ENCODE results near the gene FABP7. TPM values are rescaled to one million over a fixed set of nuclear protein-coding genes. Genes with fewer than 3 reads are reported as not detected.
"Not testable (repeated sequence)": the region's sequence is repeated elsewhere in the genome, so short reads cannot be mapped to it uniquely, and the experiment has no call there.

Gene FABP7
- total and polyA plus RNA-seq, 8 donors, result 2.8 TPM; not detected in 7

DNA sequence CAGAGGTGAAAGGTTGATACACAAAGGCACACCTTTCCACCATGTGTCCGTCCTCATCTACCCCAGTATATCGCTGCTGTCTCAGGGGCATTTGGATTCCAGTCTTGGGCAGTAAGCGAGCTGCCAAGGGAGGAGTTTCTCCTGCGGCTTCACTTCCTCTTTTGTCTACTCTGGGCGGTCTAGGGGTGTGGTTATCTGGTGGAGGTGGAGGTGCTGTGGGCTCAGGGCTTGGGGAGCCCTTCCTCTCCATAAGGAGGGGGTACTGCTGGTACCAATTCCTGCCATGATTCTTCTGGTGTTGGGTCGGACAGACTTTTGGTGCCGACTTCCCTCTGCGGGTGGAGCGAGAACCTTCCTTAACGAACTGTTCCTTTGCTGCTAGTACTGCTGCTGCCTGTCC is 31.9 kb upstream of the FABP7 start:
- TF ChIP-seq POLR2AphosphoS5 (IDR thresholded peaks at IDR 0.05) (no peak), POLR2A (IDR thresholded peaks at IDR 0.05) (no peak), EP300 (IDR thresholded peaks at IDR 0.05) (no peak)
- TF ChIP-seq, protein P1, sequence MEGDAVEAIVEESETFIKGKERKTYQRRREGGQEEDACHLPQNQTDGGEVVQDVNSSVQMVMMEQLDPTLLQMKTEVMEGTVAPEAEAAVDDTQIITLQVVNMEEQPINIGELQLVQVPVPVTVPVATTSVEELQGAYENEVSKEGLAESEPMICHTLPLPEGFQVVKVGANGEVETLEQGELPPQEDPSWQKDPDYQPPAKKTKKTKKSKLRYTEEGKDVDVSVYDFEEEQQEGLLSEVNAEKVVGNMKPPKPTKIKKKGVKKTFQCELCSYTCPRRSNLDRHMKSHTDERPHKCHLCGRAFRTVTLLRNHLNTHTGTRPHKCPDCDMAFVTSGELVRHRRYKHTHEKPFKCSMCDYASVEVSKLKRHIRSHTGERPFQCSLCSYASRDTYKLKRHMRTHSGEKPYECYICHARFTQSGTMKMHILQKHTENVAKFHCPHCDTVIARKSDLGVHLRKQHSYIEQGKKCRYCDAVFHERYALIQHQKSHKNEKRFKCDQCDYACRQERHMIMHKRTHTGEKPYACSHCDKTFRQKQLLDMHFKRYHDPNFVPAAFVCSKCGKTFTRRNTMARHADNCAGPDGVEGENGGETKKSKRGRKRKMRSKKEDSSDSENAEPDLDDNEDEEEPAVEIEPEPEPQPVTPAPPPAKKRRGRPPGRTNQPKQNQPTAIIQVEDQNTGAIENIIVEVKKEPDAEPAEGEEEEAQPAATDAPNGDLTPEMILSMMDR (IDR thresholded peaks at IDR 0.05), result no peak
- no peak overlapping the region for H3K27ac ChIP-seq
- WGBS, 5 donors, result 84 to 93% (median 89%) methylated on average over 10 of the region's 10 CpGs

GRCh38 chr6:122748945-122749344 is 30.6 kb upstream of the FABP7 start:
- H3K27ac ChIP-seq, H3K27me3 ChIP-seq, H3K4me1 ChIP-seq, H3K36me3 ChIP-seq, H3K4me3 ChIP-seq, H3K9me3 ChIP-seq, DNase-seq: not testable (repeated sequence)
- intact Hi-C loops (cut with DNase I; ENCODE audit: low total_unique reads), result loop anchor here (5.0 kb wide), 1 partner anchor 88 kb away; no protein-coding TSS in a partner anchor
- WGBS, 5 donors, result 34 to 78% (median 45%) methylated on average over 4 to 5 of the region's 5 CpGs

More for the DNA sequence above, 31.9 kb upstream of the FABP7 start:
- Histone ChIP-seq H3K4me3 (no peak overlapping the region), H3K4me1 (no peaks in the 10 kb centered on the region), H3K27me3 (no peaks in the 10 kb centered on the region), H3K9me3 (no peaks in the 10 kb centered on the region), H3K36me3 (no peaks in the 10 kb centered on the region)
- DNase-seq, result no peak
- intact Hi-C loops (cut with DNase I; ENCODE audit: low total_unique reads), result loop anchor here (5.0 kb wide), 1 partner anchor 90 kb away; no protein-coding TSS in a partner anchor

DNA sequence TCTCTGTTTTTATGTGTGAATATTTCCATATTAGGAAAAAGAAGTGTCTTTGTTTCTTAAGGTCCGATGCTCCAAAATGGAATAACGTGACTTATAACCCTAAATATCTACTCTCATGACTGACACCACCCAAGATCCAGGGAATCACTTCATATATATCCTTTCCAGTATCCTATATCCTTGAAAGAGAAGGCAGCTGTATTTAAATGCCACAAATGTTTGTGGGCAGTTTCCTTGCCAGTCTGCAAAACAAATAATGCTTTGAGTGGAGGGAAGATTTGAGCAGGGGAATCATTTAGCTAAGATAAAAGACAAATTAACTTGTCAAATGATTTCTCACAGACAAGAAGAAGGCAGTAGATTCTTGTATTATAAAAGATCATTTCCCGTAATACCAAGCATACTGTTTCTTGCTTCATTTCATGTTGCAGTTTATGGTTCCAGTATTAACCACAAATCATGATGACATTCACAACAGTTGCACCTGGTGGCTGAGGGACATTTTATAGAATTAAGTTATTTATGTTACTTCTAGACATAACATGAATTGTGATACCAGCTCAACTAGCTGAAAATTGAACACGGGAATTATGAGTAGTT is 30.0 kb upstream of the FABP7 start:
- Histone ChIP-seq H3K27ac (no peak overlapping the region), H3K4me3 (no peak overlapping the region), H3K27me3 (no peaks in the 10 kb centered on the region), H3K36me3 (no peaks in the 10 kb centered on the region), H3K4me1 (no peaks in the 10 kb centered on the region), H3K9me3 (no peaks in the 10 kb centered on the region)
- 89 to 94% (median 93%) methylated on average over 4 of the region's 4 CpGs for WGBS, 5 donors
- TF ChIP-seq POLR2A (IDR thresholded peaks at IDR 0.05) (no peak), EP300 (IDR thresholded peaks at IDR 0.05) (no peak), POLR2AphosphoS5 (IDR thresholded peaks at IDR 0.05) (no peak)
- TF ChIP-seq, protein P1 (IDR thresholded peaks at IDR 0.05), result no peak
- intact Hi-C loops (cut with DNase I; ENCODE audit: low total_unique reads), result loop anchor here (5.0 kb wide), 1 partner anchor 88 kb away; no protein-coding TSS in a partner anchor
- DNase-seq, result no peak

GRCh38 chr6:122751326-122751725 is 28.2 kb upstream of the FABP7 start:
- intact Hi-C loops (cut with DNase I; ENCODE audit: low total_unique reads), result no loop called here
- WGBS, 5 donors, result 67 to 78% (median 71%) methylated on average over 3 of the region's 3 CpGs
- H3K4me3 ChIP-seq, result no peak overlapping the region
- DNase-seq, result no peak
- no peak overlapping the region for H3K27ac ChIP-seq
- H3K27me3 ChIP-seq, result no peaks in the 10 kb centered on the region
- H3K9me3 ChIP-seq, result no peaks in the 10 kb centered on the region
- no peaks in the 10 kb centered on the region for H3K4me1 ChIP-seq
- no peaks in the 10 kb centered on the region for H3K36me3 ChIP-seq
- no peak for TF ChIP-seq POLR2A (IDR thresholded peaks at IDR 0.05)
- TF ChIP-seq EP300 (IDR thresholded peaks at IDR 0.05), result no peak
- TF ChIP-seq, protein P1 (IDR thresholded peaks at IDR 0.05), result no peak
- TF ChIP-seq POLR2AphosphoS5 (IDR thresholded peaks at IDR 0.05), result no peak

DNA sequence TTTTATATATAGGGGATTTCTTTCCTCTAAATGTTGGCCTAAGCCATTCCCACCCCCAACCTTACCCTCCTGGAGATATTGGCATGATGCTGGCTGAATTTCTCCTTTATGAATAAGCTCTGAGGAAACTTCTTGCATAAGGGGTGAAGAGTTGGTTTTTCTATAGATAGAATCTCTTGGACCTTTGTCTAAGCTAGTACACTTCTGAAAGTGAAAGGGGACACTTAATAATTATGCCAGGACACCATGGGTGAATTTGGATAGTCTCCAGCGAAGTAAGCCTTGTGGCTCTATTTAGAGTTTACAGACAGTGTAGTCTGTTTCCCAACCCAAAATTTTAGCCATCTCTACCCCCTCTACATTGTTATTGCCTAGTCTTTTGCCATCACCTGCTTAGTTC is 27.1 kb upstream of the FABP7 start:
- H3K27me3 ChIP-seq, result no peaks in the 10 kb centered on the region
- no peak for DNase-seq
- no peaks in the 10 kb centered on the region for H3K4me1 ChIP-seq
- H3K9me3 ChIP-seq, result no peaks in the 10 kb centered on the region
- intact Hi-C loops (cut with DNase I; ENCODE audit: low total_unique reads), result no loop called here
- 23 to 100% (median 93%) methylated on average over 1 of the region's 1 CpG for WGBS, 5 donors
- H3K4me3 ChIP-seq, result no peak overlapping the region
- TF ChIP-seq, protein P1 (IDR thresholded peaks at IDR 0.05), result no peak
- no peak for TF ChIP-seq POLR2A (IDR thresholded peaks at IDR 0.05)
- no peak for TF ChIP-seq POLR2AphosphoS5 (IDR thresholded peaks at IDR 0.05)
- TF ChIP-seq EP300 (IDR thresholded peaks at IDR 0.05), result no peak
- H3K27ac ChIP-seq, result no peak overlapping the region
- H3K36me3 ChIP-seq, result no peaks in the 10 kb centered on the region

Measured in stomach (tissue), 9 donors.